ENCODE data around the gene FBXL22. TPM values are rescaled to one million over a fixed set of nuclear protein-coding genes. Genes with fewer than 3 reads are reported as not detected.

The FBXL22 gene
- total RNA-seq, 2 experiments from 2014 or later: 0.50 to 1.2 TPM

DNA sequence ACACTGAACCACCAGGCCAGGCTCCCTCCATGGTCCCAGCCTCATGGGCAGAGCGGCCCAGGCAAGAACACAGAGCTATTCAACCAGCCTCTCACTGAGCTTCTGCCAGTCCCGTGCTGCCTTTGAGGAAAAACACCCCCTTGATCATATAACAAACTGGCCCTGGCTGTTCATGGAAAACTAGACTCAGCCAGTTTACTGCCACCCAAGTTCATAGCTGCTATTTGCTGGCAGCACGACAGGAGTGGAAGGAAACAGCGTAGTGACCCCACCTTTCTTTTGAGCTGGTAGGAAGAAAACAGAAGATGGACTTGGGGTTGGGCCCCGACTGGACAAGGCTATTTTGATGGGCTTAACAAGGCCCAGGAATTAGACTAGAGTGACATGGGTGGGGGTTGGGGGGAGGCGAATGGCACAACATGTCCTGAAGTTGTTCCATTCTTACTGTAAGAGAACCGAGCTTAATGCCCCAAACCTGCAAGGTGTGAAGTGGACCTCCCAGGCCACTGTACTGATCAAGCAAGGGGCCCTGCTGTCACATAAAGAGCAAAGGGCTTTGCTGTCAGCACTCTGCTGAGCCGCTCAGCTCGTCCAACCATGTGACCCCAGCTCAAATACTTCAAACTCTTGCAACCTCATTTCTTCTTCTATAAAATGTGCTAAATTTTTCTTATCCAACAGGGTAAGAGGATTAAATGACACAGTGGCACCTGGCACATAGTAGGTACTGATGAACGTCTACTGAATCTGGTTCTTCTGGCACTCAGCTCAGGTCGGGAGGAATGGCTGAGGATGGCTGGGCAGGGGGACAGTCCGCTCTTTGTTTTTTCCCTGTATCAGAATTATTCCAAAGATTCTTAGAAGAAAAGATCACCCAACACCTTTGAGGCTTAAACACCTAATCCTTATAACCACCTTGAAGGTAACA lies 1.6 kb downstream of the FBXL22 start:
- Mint-ChIP-seq H3K27me3 (no peaks in the 10 kb centered on the region), H3K4me1 (peaks cover 30% of the 10 kb centered on the region), H3K36me3 (peaks cover 11% of the 10 kb centered on the region), H3K4me3 (peak overlapping the region; percentile 82), H3K9me3 (no peaks in the 10 kb centered on the region), H3K27ac (no peak overlapping the region)
- no peak for DNase-seq
- POLR2A ChIA-PET: interaction anchor here (0.8 to 2.9 kb wide), 6 partner anchors 94 to 495 kb away, joined by 3 to 23 read pairs (median 3); partner anchors contain the start of genes CIAO2A and USP3
- ATAC-seq (ENCODE audit: low read depth): no peak

DNA sequence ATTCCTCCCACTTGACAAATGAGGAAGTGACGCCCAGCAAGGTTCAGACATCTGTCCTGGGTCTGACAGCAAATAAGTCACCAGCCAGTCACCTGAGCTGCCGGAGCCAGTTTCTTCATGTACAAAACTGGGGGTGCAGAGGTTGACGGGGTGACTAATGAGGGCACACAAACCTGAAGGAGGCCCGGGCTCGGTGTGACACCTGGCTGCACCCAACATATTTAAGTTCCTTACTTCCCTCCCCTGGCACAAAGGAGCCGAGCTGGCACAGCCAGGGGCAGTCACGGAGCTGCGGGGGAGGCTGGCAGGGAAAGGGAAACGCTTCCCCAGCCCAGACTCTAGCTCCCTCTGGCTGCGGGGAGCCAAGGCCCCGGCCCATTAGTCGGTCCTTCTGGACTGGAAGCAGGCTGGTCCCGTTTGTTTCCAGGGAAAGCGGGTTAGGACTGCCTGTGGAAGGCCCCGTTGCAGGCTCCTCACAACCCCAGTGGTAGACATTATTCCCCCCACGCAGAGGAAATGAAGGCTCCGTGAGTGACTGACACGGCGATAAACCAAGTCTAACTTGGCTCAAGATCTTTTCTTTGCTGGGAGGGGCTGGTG lies 2.3 kb downstream of the FBXL22 start:
- POLR2A ChIA-PET: interaction anchor here (0.8 to 2.9 kb wide), 7 partner anchors 11 to 468 kb away, joined by 3 to 23 read pairs (median 3); partner anchors contain the start of gene USP3
- Mint-ChIP-seq H3K4me1 (peaks cover 25% of the 10 kb centered on the region), H3K27ac (peak overlapping the region; percentile 85), H3K4me3 (peak overlapping the region; percentile 82), H3K9me3 (no peaks in the 10 kb centered on the region), H3K36me3 (peaks cover 6% of the 10 kb centered on the region), H3K27me3 (no peaks in the 10 kb centered on the region)
- DNase-seq (peak; percentile 59), ATAC-seq (ENCODE audit: low read depth) (no peak)

DNA sequence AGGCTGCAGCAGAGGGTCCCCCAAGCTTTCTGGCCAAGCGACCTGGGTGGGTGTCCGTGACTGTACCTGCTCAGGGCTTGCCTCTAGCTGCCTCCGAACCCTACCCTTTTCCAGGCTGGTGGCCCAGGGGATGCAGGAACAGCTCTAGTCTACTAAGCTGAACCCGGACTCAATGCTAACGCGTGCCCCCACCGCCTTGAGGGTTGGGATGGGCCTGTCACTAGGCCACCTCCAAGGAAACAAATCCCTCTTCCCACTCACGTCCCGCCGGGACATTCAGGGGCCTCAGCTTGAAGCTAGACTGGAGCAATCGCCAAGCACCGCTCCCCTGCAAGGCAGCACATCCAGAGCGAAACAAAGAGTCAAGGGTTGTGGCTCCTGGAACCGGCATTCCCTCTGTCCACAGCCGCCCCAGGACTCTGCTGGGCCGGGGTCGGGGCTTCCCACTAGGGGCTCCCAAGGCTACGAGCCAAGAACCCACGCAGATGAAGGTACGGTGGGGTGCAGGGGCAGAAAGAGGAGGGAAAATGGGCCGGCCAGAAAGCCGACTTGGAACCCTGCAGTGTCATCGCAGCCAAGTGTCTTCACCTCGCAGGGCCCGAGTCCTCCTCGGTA lies 2.9 kb downstream of the FBXL22 start:
- Mint-ChIP-seq H3K27me3 (no peaks in the 10 kb centered on the region), H3K36me3 (peaks cover 2% of the 10 kb centered on the region), H3K4me1 (peaks cover 27% of the 10 kb centered on the region), H3K4me3 (peak overlapping the region; percentile 82), H3K9me3 (no peaks in the 10 kb centered on the region), H3K27ac (peak overlapping the region; percentile 85)
- peak; percentile 3 for ATAC-seq (ENCODE audit: low read depth)
- POLR2A ChIA-PET: interaction anchor here (0.7 to 2.9 kb wide), 12 partner anchors 10 to 581 kb away, joined by 3 to 23 read pairs (median 4); partner anchors contain the start of genes SNX1 and USP3
- no peak for DNase-seq

DNA sequence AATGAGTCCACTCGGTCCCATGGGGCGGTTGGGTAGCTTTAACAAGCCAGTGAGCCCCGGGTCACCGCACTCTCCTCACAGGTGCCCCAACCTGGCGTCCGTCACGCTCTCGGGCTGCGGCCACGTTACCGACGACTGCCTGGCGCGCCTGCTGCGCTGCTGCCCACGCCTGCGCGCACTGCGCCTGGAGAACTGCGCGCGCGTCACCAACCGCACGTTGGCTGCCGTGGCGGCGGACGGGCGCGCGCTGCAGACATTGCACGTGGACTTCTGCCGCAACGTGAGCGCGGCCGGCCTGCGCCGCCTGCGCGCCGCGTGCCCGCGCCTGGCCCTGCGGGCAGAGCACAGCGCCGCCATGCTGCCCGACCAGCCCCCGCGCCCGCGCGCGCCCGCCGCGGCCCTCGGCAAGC lies 3.4 kb downstream of the FBXL22 start:
- peak; percentile 78 for ATAC-seq (ENCODE audit: low read depth)
- DNase-seq: peak; percentile 93
- peak overlapping the region; percentile 91 for H3K4me3 Mint-ChIP-seq
- H3K27ac Mint-ChIP-seq: peak overlapping the region; percentile 87
- H3K36me3 Mint-ChIP-seq: peaks cover 1% of the 10 kb centered on the region
- H3K27me3 Mint-ChIP-seq: no peaks in the 10 kb centered on the region
- POLR2A ChIA-PET: interaction anchor here (0.7 to 2.9 kb wide), 10 partner anchors 10 to 581 kb away, joined by 3 to 23 read pairs (median 4); partner anchors contain the start of genes SNX1 and USP3
- no peaks in the 10 kb centered on the region for H3K9me3 Mint-ChIP-seq
- peaks cover 29% of the 10 kb centered on the region for H3K4me1 Mint-ChIP-seq

DNA sequence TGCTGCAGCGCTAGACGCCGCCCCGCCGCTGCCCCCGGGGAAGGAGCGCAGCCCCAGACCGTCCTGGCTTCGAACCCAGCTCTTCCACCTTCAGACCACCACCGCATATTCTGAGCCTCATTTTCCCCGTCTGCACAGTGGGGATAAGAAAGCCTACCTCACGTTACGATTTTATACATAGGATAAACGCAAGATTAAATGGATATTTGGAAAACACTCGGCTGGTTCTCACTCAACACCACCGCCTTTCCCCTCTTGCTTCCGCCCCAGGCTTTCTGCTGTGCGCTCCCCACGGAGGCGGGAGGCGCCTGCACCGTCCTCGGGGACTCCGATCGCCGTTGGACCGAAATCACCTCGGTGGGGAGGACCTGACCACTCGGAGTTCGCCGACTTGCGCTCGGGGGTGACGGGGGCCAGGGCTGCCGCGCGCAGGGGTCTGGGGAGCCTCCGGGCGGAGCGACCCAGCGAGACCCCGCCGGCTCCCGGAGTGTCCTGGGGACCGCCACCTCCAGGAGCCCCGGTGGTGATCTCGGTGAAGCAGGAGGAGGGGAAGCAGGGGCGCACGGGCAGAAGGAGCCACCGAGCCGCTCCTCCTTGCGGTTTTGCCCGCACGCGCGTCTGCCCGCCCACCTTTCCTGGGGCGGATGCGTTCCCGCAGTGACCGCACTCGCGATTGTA lies 4.0 kb downstream of the FBXL22 start:
- ATAC-seq (ENCODE audit: low read depth) (peak; percentile 12), DNase-seq (peak; percentile 72)
- Mint-ChIP-seq H3K4me1 (peaks cover 32% of the 10 kb centered on the region), H3K9me3 (no peaks in the 10 kb centered on the region), H3K4me3 (peak overlapping the region; percentile 91), H3K36me3 (peaks cover 4% of the 10 kb centered on the region), H3K27ac (peak overlapping the region; percentile 87), H3K27me3 (no peaks in the 10 kb centered on the region)
- POLR2A ChIA-PET: interaction anchor here (0.8 to 2.9 kb wide), 6 partner anchors 9 to 494 kb away, joined by 3 to 23 read pairs (median 6); partner anchors contain the start of genes SNX1 and USP3

DNA sequence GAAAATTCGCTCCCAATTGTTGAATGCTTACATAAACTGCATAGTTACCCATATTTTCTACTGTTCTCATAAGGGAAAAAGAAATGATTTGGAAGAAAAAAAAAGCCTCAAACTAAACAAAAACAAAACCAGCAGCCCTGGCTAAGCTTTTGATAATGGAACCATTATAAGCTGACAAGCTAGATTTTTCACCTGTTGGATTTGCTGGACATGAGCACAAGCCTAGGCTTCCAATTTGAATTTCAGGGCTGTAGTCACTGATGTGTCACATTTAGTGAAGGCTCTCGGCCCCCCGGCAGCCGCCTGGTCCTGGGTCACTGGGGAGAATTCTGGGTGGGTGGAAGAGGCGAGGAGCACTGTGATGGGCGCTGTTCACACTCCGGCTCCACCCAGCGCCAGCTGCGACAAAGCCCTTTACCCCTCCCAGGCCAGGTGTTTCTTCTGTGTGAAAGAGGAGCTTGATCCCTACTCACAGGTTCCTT lies 4.6 kb downstream of the FBXL22 start:
- Mint-ChIP-seq H3K4me3 (peak overlapping the region; percentile 91), H3K27ac (peak overlapping the region; percentile 87), H3K36me3 (peaks cover 4% of the 10 kb centered on the region), H3K4me1 (peaks cover 33% of the 10 kb centered on the region), H3K27me3 (no peaks in the 10 kb centered on the region), H3K9me3 (no peaks in the 10 kb centered on the region)
- DNase-seq (no peak), ATAC-seq (ENCODE audit: low read depth) (no peak)
- POLR2A ChIA-PET: interaction anchor here (0.6 to 2.9 kb wide), 3 partner anchors 8 to 211 kb away, joined by 3 to 13 read pairs (median 4); no protein-coding TSS in a partner anchor

DNA sequence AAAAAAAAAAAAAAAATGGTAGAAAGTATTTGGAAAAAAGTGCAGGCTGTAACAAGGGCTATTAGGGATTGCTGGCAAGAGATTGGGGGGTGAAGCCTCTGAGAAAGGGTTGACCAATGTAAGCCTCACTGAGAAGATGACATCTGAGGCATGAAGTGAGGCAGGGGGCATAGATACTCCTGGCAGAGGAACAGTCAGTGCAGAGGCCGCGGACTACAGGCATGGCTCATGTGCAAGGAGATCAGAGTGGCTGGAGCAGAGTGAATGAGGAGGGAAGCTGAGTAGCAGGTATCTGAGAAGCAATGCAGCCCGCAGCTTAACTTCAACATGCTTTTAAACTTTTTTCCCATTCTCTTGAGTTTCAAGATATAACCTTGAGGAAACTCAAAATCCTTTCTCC lies 5.4 kb downstream of the FBXL22 start:
- no peak for ATAC-seq (ENCODE audit: low read depth)
- peaks cover 33% of the 10 kb centered on the region for H3K4me1 Mint-ChIP-seq

DNA sequence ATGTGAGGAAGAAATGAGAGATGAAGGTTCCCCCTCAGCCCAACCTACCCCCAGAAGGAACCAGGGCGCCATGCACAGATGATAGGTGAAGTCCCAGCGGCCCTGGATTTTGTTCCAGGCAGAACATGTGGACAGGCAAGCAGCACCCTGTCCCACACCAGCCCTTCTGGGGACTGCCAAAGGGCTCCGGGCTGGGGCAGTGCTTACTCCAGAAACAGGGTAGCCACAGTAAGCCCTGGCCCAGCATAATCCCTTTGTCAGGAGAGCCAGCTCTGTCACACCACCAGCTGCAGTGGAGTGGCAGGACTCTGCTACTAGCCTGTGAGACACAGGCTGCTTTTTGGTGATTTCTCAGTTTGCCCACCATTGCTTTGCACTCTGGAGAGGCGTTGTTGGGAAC lies 6.3 kb downstream of the FBXL22 start:
- Mint-ChIP-seq H3K4me1 (peaks cover 35% of the 10 kb centered on the region), H3K9me3 (no peaks in the 10 kb centered on the region), H3K36me3 (peaks cover 11% of the 10 kb centered on the region), H3K4me3 (no peak overlapping the region), H3K27ac (no peak overlapping the region), H3K27me3 (no peaks in the 10 kb centered on the region)
- DNase-seq (no peak), ATAC-seq (ENCODE audit: low read depth) (no peak)
- POLR2A ChIA-PET: interaction anchor here (1.0 kb wide), 1 partner anchor 1199 kb away, joined by 3 read pairs; no protein-coding TSS in a partner anchor

More for the DNA sequence above, 5.4 kb downstream of the FBXL22 start:
- DNase-seq: no peak
- H3K9me3 Mint-ChIP-seq: no peaks in the 10 kb centered on the region
- H3K4me3 Mint-ChIP-seq: no peak overlapping the region
- H3K36me3 Mint-ChIP-seq: peaks cover 6% of the 10 kb centered on the region
- peak overlapping the region; percentile 50 for H3K27ac Mint-ChIP-seq
- H3K27me3 Mint-ChIP-seq: no peaks in the 10 kb centered on the region
- POLR2A ChIA-PET: interaction anchor here (0.9 to 2.9 kb wide), 2 partner anchors 8 to 99 kb away, joined by 4 to 13 read pairs; no protein-coding TSS in a partner anchor

DNA sequence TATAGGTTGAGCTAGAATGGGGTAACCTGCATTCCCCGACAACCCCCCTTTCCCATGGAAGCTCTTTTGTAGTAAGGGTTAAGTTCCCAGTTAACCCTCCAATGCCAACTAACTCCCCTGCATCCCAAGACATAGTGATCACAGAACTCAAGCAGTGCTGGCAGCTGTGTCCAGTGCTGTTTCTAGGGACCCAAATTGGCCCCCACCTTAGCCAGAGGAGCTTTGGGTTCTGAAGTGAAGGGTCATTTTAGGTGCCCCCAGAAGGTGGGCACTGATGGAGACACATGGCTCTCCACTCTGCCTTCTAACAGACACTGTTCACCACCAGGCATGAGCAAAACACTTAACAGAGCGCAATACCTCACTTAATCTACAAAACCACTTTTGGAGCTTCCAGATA lies 7.1 kb downstream of the FBXL22 start:
- ATAC-seq (ENCODE audit: low read depth) (no peak), DNase-seq (no peak)
- H3K36me3 Mint-ChIP-seq: peaks cover 11% of the 10 kb centered on the region
- peaks cover 35% of the 10 kb centered on the region for H3K4me1 Mint-ChIP-seq
- no peak overlapping the region for H3K4me3 Mint-ChIP-seq
- H3K9me3 Mint-ChIP-seq: no peaks in the 10 kb centered on the region
- no peak overlapping the region for H3K27ac Mint-ChIP-seq
- no peaks in the 10 kb centered on the region for H3K27me3 Mint-ChIP-seq
- POLR2A ChIA-PET: interaction anchor here (1.0 kb wide), 1 partner anchor 1198 kb away, joined by 3 read pairs; no protein-coding TSS in a partner anchor

DNA sequence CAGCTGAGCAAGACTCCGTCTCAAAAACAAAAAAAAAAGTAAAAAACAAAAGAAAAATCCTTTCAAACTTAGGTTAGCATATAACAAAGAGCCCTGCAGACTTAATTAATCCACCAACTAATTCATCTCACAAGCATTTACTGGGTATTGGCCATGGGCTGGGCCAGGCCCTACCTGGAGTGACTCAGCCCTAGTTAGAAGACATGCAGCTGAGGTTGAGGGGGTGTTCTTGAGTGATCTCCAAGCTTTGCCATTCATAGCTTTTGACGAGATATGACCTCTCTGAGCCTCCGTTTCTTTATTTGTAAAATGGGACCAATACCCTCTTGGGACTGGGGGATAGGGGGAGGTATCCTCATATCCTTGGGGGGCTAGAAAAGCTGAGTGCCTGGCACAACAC lies 7.8 kb downstream of the FBXL22 start:
- no peak for DNase-seq
- peak overlapping the region; percentile 90 for H3K27ac Mint-ChIP-seq
- no peak for ATAC-seq (ENCODE audit: low read depth)
- POLR2A ChIA-PET: no interaction called here
- H3K4me1 Mint-ChIP-seq: peaks cover 33% of the 10 kb centered on the region
- H3K9me3 Mint-ChIP-seq: no peaks in the 10 kb centered on the region
- peak overlapping the region; percentile 41 for H3K4me3 Mint-ChIP-seq
- H3K27me3 Mint-ChIP-seq: no peaks in the 10 kb centered on the region
- H3K36me3 Mint-ChIP-seq: peaks cover 12% of the 10 kb centered on the region

DNA sequence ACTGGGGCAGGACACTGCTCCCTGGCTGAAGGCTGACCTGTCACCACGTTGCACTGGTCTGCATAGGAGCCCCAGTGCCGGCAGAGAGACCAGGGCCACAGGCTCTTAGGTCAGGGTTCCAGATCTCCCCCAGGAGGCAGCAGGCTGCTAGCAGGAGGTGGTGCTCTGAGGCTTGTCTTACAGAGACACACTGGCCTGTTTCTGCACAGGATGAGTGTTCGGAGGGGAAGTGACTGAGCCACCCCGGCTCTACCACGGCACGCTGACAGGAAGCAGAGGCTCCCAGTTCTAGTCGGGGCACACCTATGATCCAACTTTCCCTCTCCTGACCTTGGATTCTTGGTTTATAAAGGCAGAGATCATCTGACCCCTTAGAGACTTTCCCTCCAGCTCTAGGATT lies 8.6 kb downstream of the FBXL22 start:
- peak; percentile 62 for DNase-seq
- POLR2A ChIA-PET: no interaction called here
- H3K27me3 Mint-ChIP-seq: no peaks in the 10 kb centered on the region
- peaks cover 13% of the 10 kb centered on the region for H3K36me3 Mint-ChIP-seq
- peak; percentile 85 for ATAC-seq (ENCODE audit: low read depth)
- peak overlapping the region; percentile 66 for H3K4me3 Mint-ChIP-seq
- H3K9me3 Mint-ChIP-seq: no peaks in the 10 kb centered on the region
- H3K27ac Mint-ChIP-seq: peak overlapping the region; percentile 90
- H3K4me1 Mint-ChIP-seq: peaks cover 41% of the 10 kb centered on the region

DNA sequence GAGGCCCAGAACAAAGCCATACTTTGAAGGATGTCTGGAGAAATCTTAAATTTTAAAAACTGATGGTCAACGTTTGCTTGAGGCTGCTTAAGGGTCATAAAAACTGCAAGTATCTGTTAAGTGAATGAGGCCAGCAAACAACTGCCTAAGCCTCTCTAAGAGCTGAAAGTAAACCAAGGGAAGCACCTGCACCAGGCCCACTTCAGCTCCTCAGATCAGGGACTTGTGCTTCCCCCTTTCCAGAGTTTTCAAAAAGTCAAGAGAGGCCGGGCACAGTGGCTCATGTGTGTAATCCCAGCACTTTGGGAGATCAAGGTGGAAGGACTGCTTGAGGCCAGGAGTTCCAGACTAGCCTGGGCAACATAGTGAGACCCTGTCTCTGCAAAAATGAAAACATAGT lies 9.1 kb downstream of the FBXL22 start:
- POLR2A ChIA-PET: no interaction called here

More for the DNA sequence above, 9.1 kb downstream of the FBXL22 start:
- peaks cover 44% of the 10 kb centered on the region for H3K4me1 Mint-ChIP-seq
- DNase-seq (no peak), ATAC-seq (ENCODE audit: low read depth) (no peak)
- peak overlapping the region; percentile 90 for H3K27ac Mint-ChIP-seq
- no peaks in the 10 kb centered on the region for H3K9me3 Mint-ChIP-seq
- no peaks in the 10 kb centered on the region for H3K27me3 Mint-ChIP-seq
- peaks cover 13% of the 10 kb centered on the region for H3K36me3 Mint-ChIP-seq
- peak overlapping the region; percentile 66 for H3K4me3 Mint-ChIP-seq

Data from activated naive CD8-positive, alpha-beta T cell treated with anti-CD3 and anti-CD28 coated beads, Interleukin-2, amount 10 ng/mL, durations not matched to agents 7 days and 5 days (primary cell).